GM12872 (cell line): ENCODE data around the gene RFTN1.

Source experiments
- TF ChIP-seq, protein P1 (sequence below): IDR thresholded peaks from 3 replicates; pipeline ENCODE4 v1.5.1; 2011; ENCODE audit warnings: low read depth, mild to moderate bottlenecking, low read length, moderate library complexity; ENCODE audit not compliant: insufficient read depth

RFTN1 gene

DNA sequence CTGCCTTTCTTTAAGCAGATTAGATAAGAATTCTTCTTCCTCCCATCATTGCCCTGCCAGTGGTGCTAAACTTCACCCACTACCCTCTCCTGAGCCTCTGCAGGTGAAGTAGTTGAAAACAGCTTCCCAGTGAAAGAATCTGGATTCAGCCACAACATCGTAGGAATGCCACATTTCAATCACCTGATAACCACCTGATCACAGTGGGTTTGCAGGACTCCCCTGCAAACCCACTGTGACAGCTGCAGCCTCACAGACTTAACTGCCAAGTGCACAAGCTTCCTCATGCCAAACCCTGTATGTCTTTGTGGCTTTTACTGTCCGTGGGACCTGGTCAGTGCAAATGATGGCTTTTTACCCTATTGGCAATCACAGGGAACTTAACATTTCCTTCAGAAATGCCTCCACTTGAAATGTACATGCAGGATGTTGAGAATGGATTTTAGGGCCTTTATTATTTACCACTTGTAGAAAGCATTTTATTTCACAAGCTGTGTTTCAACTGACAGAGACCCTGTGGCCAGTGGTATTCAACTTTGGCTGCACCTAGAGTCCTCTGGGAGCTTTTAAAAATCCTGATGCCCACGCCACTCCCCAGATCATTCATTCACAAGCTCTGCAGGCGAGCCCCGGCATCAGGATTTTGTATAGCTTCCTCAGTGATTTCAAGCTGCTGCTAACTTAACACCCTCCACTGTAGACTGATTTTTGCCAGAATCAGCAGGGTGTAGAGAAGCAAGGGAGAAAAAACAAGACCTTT, 199.4 kb downstream of the RFTN1 start:
- TF ChIP-seq, protein P1, sequence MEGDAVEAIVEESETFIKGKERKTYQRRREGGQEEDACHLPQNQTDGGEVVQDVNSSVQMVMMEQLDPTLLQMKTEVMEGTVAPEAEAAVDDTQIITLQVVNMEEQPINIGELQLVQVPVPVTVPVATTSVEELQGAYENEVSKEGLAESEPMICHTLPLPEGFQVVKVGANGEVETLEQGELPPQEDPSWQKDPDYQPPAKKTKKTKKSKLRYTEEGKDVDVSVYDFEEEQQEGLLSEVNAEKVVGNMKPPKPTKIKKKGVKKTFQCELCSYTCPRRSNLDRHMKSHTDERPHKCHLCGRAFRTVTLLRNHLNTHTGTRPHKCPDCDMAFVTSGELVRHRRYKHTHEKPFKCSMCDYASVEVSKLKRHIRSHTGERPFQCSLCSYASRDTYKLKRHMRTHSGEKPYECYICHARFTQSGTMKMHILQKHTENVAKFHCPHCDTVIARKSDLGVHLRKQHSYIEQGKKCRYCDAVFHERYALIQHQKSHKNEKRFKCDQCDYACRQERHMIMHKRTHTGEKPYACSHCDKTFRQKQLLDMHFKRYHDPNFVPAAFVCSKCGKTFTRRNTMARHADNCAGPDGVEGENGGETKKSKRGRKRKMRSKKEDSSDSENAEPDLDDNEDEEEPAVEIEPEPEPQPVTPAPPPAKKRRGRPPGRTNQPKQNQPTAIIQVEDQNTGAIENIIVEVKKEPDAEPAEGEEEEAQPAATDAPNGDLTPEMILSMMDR, result no peak

DNA sequence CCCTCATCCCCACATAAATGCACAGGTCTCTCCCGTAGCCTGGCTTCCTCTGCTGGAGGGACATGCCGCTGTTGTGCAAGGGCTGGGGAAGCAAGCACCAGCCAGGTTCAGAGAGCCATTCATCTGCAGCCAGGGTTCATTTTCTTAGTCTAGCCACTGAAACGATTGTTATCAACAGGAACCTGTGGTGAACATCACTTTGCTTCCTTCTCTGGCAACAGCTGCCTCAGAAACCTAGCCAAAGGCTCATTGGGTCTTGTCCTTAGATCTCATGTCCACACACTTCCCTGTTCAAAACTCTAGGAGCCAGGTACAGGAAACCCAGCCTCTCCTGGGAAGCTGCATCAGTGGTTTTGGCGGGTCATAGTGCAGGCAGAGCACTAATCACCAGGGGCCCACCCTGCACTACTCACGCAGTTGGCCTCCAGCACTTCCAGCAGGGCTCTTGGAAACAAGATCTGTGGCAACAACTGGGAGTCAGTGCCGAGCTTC, 201.5 kb downstream of the RFTN1 start:
- TF ChIP-seq, protein P1, result no peak

DNA sequence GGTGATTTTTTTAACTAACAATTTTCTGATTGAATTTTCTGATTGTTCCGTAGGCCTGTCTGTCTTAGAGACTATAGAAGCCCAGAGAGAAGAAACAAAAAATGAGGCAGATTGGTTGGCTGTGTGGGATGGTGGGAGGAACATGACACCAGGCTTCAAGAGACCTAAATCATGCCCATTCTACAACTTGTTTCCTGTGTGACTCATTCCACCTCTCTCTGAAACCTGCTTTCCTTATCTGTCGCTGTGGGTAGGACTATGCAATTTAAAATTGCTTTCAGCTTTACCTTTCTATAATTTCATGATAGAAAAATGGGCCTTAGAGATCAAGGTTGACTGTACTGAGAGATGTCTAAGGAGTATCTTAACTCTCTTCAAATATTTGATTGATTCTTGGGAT, 203.9 kb downstream of the RFTN1 start:
- TF ChIP-seq, protein P1, result no peak

DNA sequence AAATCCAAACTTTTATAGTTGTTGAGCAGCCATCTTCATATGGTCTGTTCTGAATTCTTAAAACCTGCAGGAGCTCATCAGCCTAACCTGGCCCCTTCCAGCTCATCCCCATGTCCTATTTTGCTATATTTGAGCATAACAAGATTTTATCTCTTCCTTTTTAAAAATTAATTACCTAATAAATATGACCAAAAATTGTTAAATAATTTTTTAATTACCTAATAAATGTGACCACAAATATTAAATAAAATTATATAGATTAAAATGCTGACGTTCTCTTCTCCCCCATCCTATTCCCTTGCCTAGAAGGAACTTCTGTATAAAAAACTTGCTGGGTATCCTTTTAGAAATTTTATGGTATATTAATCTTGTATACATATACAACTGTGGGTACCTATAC, 204.8 kb downstream of the RFTN1 start:
- TF ChIP-seq, protein P1, result no peak

DNA sequence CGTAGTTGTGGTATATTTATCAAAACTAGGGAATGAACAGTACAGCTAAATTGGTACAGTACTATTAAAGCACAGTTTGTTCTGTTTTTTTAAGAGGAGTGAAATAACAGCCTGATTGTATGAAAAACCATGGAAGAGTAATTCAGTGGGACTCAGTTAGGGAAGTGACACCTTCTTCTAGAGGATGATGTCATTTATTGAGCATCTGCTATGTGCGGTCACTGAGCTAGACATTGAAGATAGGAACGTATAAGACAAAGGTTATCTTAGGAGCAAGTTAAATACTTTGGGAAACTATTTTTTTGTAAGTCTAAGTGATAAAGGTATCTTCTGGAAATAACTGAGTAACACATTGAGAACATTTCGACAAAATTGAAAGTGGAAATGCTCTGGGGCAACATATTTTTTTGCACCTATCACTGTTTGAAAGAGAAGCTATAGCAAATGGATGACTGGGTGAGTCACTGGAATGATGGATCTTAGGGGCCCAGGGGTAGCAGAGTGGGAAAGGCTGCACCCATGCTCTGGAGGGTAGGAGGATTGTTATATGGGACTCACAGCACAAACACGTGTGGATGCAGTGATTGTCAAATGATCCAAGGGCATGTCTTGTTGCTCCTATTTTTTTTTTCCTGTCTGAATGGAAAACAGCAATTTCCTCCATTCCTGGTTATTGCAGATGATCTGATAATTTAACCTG, 205.5 kb downstream of the RFTN1 start:
- TF ChIP-seq, protein P1, result no peak

DNA sequence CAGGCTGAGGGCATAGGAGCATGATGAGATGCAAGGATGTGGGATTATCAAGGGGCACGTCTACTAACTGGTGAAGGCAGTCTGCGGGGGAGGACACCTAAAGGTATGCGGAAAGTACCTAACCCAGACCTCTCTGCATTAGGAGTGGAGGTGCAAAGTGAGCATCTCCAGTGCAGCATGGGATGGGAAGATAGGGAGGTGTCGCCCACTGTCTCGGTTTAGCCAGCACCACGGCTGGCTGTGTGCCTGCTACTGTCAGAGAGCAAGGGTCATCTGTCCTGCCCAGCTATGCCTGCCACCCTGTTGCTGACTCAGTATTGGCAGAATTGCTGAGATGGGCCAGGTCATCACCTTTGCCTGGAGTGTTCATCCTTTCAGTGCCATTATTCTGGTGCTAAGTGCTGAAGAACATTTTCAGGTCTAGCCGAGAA, 208.4 kb downstream of the RFTN1 start:
- TF ChIP-seq, protein P1, result no peak
